Hindlimb muscle (tissue), 1 donor: Measurements from ENCODE around the gene BUB3. TPM values are rescaled to one million over a fixed set of nuclear protein-coding genes. Genes with fewer than 3 reads are reported as not detected.
"Not testable (repeated sequence)": the region's sequence is repeated elsewhere in the genome, so short reads cannot be mapped to it uniquely, and the experiment has no call there.

Experiments used
- DNase-seq: peaks from one replicate; pipeline ENCODE4 v3.0.0-alpha.2; 2013
- polyA plus RNA-seq: library from polyadenylated mRNA; unstranded; fragments of 120-200 nt; gene quantifications from one replicate; pipeline ENCODE4 v1.2.1, GENCODE V29; 2013; ENCODE audit not compliant: insufficient read length

BUB3 gene
- polyA plus RNA-seq, 1 donor, result 54.5 TPM

DNA sequence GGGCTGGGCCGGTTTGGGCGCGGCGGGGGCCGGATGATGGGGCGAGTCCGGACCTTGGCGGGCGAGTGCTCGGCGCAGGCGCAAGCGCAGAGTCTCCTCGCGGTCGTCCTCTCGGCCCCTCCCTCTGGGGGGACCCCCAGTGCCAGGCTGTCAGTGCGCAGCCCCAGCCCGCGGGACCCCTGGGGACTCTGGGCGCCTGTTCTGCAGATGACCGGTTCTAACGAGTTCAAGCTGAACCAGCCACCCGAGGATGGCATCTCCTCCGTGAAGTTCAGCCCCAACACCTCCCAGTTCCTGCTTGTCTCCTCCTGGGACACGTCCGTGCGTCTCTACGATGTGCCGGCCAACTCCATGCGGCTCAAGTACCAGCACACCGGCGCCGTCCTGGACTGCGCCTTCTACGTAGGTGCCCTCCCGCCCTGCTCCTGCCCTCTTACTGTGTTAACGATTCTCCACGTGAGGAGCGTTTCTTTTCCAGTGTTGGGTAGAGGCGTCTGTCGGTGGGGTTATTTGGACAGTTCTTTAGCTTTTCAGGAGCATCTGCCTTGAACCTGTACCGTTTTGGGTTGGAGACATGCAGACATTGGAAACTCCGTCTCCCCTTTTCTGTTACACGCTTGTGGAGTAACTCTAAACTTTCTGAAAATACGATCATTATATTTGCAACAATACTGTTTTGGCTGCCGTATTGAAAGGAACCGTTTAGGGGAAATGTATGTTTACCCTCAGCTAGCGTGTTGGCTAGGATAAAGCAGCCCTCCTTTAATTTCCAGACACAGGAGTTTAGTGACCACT, 706 bp downstream of the BUB3 start:
- peak; percentile 45 for DNase-seq

DNA sequence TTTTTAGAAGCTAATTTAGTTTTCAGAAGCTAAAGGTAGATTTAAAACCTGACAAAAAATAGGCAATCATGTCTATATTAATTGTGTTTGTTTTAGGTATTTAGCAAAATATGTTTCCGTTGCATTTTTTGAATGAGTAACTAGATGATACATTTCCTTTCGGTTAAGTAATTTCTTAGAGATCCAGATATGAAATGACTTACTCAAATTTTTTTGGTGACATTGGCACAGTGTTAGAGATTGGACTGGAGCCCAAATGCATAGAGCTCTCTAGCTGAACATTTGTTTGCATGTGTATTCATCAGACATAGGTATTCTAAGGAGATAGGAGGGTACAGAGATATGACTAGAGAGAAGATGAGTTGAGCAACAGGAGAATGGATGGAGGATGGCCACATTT, 1.9 kb downstream of the BUB3 start:
- no peak for DNase-seq

DNA sequence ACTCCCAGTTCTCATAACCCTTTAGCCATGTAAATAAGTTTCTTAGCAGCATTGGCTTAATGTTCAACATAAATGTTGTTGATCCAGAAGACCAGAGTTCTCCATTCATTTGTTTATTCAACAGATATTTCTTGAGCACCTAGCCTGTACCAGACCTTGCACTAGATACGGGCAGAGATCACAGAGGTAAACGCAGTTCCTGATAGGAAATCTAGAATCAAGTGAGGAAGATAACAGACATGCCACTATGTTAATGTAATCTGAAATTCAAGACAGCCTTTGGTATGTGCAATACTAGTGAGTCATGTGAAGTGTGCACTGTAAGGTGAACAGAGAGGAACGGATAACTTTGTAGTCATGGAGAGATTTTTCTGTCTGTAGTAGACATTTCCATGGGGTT, 3.0 kb downstream of the BUB3 start:
- DNase-seq, result no peak

DNA sequence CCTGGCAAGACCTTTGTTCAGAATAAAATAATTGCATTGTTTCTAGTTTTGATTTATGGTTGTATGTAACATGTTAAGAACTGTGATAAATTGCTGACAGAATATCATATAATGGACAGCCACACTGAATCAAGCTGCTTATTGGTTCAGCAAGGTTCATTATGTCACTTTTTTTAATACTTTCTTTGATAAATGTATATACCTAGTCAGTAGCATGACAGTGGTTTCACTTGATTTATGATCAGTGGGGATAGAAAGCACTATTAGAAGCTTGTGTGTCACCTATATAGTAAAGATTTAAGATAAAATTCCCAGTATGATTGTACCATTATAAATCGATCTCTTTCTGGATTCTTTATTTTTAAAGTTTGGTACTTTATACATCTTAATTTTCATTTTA, 4.5 kb downstream of the BUB3 start:
- no peak for DNase-seq

DNA sequence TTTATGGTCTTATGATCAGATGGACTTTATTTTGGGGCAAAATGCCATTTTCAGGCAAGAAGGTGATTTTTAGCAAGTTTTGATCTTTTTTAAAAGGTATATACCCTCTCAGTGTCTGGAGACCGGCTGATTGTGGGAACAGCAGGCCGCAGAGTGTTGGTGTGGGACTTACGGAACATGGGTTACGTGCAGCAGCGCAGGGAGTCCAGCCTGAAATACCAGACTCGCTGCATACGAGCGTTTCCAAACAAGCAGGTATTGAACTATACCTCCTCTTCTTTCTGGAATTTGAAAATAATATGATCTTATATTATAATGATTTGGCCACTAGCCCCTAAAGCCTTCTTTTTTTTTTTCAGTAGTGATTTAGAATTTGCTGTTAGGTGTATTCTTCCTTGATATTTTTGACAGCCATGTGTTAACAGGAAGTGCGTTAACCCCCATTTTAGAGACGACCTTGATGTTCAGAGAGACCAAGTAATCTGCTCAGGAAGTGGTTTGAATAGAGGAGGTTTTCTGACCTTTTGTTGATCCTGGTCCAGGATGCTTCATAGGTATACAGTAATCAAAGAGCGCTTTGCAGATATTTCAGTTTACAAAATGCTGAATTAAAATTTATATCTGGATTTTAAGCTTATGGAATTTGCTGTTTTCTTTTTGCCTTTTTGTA, 6.2 kb downstream of the BUB3 start:
- no peak for DNase-seq

DNA sequence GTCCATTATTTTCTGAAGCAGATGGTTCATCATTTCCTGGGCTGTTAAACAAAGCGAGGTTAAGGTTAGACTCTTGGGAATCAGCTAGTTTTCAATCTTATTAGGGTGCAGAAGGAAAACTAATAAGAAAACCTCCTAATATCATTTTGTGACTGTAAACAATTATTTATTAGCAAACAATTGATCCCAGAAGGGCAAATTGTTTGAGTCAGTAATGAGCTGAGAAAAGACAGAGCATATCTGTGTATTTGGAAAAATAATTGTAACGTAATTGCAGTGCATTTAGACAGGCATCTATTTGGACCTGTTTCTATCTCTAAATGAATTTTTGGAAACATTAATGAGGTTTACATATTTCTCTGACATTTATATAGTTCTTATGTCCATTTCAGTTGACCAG, 10.1 kb downstream of the BUB3 start:
- no peak for DNase-seq

DNA sequence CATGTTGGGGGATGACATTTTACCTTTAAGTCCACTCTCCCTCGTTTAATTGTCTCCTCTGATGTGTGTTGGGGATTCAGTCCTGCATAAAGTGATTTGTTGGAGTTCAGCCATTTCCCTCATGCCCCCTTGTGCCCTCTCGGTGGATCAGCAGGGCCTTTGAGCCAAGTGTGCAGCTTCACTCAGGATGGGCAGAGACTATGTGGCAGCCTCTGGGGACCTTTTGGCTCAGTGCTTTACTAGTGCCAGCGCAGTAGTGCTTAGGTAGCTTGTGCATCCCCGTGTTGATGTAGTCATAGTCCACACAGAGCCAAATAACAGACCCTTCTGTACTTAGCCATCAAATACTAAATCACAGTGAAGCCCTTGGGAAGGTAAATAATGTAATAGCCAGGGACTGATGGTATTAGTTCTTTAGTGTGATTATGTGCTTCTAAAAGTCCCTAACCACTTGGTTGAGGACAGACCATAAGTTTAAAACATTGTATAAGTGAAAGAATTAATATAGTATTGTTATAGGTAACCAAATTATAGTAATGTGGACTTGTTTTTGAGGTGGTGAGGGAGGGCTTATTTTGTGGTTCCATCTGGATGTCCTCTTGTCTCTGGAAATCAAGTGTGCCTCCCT, 11.4 kb downstream of the BUB3 start:
- DNase-seq, result no peak

DNA sequence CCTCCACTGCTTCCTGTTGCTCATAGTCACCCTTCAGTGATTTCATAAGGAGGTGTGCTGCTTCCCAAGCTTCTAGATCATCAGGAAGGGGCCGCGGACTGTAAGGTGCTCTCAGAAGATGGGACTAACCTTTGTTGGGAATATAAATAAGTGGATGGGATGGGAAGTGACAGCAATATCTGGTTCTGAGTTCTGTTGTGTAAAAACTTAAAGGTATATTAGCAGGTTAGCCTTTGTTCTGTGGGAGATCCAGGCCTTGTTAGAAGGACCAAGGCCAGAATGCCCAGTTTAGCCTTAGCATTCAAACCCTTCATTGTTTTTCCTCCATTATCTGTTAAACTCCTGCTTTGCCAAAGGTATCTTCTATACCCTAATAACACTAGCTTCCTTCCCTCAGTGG, 12.4 kb downstream of the BUB3 start:
- DNase-seq, result no peak

DNA sequence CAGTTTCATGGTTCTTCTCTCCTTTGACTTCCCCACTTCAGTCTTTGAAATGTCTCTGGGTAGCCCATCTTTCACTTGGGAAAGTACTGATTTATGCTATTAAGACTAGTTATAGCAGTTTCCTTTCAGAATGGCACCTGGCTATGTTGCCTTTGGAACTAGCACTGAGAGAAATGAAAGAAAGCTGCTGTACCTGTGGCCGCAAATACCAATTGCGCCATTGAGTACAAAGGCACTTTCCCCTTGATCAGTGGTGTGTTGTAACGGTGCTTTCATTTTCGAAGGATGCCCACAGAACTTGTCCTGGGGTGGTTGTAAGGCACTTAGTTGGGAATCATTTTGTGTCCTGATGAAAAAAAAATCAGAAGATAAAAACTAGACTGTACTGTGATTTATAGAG, 16.8 kb downstream of the BUB3 start:
- DNase-seq, result no peak

DNA sequence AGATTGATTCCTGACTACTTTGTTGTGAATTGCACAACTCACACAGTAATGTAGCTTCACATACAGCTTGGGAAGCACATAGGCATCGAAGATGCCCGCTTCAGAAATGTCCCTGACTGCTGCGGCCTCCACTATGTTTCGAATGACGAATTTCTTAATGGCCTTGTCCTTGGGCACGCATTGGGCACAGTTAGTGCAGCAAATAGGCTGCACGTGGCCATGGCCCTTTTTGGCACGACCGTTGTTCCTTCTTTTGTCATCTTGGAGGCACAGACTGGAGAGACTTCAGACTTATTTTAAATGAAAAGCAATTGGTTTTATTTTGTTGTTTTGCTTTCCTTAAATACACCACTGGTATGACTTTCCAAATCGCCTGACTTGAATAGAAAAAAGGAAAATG, 17.4 kb downstream of the BUB3 start:
- not testable (repeated sequence) for DNase-seq

DNA sequence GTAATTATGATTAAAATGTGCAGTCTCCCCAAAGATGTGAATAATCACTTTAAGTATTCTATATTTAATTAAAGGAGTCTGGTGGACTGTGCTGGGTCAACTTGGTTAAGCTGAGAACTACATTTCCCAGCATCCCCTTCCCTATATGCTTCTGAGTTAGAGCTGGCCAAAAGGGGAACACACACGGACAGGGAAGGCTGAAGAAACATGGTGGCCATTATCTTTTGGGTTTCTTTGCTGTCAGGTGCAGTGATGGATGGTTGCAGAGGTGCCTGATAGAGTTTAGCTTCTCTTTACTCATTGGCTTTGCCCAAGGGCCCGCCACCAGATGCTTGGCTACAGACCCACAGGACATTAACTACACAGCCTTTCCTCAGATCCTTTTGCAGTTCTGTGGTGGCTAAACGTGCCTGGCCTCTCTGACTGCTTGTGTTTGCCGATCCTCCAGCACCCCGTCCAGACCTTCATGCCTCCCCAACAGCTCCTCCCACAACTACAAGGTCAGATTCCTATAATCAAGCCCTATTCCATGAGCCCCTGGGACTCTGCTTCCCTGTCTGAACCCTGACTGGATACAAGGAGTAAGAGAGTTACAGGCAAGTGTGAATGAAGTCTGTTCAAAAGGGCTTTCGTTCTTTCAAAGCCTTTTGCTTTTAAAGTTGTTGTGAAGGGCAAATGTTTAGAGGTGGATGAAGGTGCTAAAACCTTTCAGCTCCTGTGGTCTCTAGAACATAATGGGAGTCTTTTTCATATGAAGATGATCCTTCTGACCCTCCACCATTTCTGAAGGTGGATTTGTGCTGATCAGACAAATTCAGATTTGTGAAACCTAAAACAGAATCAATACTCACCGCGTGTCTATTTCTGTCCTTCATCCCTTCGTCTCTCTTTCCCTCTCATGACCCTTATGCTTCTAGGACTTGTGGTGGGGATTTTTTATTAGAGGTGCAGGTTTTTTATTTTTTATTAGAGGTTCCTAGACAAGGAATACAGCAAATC, 21.5 kb downstream of the BUB3 start:
- DNase-seq, result no peak

DNA sequence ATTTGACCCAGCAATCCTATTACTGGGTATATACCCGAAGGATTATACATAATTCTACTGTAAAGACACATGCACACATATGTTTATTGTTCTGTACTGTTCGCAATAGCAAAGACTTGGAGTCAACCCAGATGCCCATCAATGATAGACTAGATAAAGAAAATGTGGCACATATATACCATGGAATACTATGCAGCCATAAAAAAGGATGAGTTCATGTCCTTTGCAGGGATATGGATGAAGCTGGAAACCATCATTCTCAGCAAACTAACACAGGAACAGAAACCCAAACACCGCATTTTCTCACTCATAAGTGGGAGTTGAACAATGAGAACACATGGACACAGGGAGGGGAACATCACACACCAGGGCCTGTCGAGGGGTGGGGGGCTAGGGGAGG, 24.2 kb downstream of the BUB3 start:
- not testable (repeated sequence) for DNase-seq

DNA sequence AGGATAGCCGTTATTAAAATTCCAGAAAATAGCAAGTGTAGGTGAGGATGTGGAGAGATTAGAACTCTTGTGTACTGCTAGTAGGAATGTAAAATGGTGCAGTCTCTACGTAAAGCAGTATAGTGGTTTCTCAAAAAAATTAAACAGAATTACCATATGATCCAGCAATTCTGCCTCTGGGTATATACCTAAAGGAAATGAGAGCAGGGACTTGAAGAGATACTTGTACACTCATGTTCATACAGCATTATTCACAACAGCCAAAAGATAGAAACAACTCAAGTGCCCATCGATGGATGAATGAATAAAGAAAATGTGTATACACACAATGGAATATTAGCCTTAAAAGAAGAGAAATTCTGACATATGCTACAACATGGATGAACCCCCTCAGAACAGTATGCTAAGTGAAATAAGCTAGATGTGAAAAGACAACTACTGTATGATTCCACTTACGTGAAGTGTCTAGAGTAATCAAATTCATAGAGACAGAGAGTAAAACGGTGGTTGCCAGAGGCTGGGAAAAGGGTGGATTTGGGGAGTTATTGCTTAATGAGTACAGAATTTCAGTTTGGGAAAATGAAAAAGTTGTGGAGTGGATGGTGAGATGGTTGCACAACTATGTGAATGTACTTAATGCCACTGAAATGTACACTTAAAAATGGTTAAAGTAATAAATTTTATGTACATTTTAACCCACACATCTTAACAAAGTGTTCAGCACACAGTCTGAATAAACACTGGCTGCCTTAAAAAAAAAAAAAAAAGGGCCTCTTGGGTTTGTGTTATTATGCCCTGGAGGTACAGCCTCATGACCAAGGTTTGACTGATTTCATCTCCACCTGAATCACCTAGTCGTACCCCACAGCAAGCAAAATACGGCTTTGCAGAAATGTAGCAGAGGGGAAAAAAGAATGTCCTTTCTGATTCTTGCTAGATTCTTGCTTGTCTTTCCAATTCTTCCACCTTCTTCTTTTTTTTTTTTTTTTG, 26.2 kb downstream of the BUB3 start:
- DNase-seq, result no peak

DNA sequence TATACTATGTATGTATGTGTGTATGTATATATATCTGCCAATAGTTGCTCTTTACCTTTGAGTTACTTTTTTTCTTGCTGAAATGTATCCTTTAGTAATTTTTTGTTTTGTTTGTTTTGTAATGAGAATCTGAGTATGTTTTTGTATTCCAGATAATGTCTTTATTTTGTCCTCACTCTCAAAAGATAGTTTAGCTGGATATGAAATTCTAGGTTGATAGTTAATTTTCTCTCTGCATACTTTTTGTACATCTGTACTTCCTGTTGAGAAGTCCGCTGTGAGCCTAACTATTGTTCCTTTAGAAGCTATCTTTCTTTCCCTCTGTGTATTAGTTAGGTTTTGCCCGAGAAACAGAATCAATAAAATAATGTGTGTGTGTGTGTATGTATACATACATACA, 29.5 kb downstream of the BUB3 start:
- DNase-seq, result no peak

DNA sequence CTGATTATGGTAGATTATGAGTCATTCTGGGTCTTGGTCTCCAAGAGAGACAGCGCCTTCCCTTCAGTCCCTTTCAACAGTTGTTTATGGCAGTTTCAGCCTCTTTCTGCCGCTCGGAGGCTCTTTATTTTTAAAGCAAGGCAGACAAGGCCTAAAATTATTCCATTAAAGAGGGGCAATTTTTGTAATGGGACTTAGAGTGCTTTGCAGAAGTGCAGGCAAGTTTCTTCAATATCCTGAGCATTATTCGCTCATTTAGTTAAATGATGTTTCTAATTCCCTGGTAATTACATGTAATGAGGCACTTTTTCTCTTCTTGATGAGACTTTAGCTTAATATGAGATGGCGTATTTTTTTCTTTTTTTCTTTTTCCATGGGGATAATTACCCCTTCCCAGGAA, 33.6 kb downstream of the BUB3 start:
- no peak for DNase-seq

DNA sequence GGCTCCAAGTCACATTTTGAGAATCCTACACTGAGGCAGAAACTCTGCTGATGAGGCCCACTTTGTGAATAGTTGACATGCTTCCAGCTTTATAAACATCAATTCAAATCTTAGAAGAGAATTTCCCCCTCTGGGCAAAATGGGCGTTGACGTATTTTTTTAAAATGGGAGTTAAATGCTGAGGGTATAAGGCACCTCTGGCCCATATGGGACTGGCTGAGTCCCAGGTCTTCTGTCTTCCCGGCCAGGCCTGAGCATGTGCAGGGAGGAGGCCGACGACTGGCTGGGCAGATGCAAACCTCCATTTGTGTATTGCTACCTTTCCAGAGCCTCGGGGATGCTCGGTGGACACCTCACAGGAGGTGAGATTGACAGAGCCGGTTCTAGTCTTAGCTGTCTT, 37.7 kb downstream of the BUB3 start:
- no peak for DNase-seq

DNA sequence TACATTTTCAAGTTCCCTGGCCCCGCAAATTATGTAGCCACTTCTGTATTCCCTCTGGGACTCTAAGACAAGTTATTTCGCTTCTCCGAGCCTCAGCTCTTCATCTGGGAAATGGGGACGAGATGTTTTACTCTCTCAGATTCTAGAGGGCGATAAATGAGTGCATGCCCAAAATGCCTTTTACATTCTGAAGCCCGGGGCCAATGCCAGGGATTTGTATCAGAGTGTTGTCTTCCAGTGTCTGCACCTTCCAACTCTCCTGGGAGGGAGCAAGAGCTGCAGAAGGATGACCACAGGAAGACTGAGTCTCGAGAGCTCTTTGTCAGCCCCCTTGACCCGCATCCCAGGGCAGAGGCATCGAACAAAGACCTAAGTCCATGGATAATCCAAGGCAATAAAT, 39.9 kb downstream of the BUB3 start:
- DNase-seq, result no peak

DNA sequence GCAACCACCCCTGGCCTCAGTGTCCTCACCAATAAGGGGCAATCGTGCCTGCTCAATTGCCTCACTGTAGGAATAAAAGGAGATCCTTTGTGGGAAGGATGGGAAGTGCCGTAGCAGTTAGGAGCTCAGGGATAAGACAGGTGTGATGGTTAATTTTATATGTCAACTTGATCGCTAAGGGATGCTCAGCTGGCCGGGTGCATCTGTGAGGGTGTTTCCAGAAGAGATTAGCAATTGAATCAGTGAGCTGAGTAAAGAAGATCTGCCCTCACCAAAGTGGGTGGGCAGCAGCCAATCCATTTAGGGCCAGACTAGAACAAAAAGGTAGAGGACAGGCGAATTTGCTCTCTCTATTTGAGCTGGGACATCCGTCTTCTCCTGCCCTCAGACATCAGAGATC, 46.3 kb downstream of the BUB3 start:
- DNase-seq, result no peak

DNA sequence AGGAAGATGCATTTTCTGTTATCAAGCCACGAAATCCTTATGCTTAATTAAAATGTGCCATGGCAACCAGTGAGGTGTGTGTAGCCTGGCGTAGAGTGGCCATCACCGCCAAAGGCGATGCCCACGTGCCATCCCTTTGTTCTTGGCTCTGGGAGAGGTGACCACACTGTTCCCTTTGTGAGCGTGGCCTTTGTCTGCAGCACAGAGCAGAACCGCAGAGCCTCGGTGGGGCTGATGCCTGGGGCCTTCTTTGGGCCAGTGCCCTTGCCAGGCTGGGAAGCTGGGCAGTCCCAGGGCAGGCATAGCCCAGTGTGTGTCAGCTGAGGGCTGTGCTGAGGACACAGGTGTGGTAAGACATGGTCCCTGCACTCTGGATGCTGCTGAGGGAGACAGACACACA, 48.3 kb downstream of the BUB3 start:
- no peak for DNase-seq

DNA sequence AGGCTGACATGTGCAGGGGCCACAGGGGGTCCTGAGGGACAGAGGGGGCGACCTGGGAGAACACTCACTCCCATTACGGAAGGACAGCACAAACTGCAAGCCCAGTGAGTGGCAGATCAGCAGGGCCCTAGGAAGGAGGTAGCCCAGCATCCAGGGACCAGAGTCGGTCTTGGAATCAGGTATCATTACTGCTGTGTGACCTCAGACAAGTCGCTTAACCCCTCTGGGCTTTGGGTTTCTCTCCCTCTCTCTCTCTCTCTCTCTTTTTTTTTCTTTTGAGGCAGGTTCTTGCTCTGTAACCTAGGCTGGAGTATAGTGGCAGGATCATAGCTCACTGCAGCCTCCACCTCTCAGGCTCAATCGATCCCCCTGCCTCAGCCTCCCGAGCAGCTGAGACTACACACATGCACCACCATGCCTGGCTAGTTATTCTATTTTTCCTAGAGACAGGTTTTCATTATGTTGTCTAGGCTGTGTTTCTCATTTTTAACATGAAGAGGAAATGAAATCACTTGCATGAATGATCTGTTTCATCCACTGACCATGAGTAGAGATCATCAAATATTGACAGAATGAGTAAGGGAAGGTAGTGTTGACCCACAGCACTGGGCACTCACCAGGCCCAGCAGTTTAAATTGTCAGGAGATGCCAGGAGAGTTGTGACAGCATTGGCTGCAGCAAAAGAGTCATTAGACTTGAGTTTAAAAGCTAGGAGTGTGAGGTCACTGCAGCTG, 49.4 kb downstream of the BUB3 start:
- DNase-seq, result no peak

DNA sequence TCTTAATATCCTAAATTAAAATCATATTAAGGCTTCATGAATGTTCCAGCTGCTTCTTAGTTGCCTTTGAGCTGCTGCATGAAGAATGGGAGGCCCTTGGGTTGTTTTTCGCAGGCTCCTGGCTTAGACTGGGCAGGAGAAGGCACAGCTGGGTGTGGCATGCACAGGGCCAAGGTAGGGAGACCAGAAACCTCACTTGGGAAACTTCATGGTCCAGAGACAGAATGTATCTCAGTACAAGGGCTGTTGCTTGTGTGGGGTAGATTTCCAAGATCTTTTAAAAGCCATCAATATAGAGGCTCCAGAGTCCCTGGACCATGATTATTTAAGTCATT, 49.9 kb downstream of the BUB3 start:
- no peak for DNase-seq
